B cell (primary cell): ENCODE results near the gene WDR87. TPM values are rescaled to one million over a fixed set of nuclear protein-coding genes. Genes with fewer than 3 reads are reported as not detected.

Source experiments
- ATAC-seq: fragments of 200-7000 bp; cut with Tn5 transposase; one replicate; pipeline ENCODE4 v1.10.0; 2021; ENCODE audit warnings: low read depth, mild to moderate bottlenecking, moderate number of reproducible peaks, moderate library complexity
- CTCF ChIA-PET: fragments of 350-600 bp; sonication (Branson Sonifier 250); formaldehyde crosslinking; loops from one replicate; lab custom pipeline; 2021; ENCODE audit warnings: antibody characterized with exemption, inconsistent platforms; lab: Charles Lee
- POLR2A ChIA-PET: fragments of 350-600 bp; sonication (Branson Sonifier 250); formaldehyde crosslinking; loops from one replicate; lab custom pipeline; 2021; ENCODE audit warnings: antibody characterized with exemption; lab: Charles Lee
- DNase-seq: peaks from one replicate; pipeline ENCODE4 v3.0.0; 2013
- H2AFZ ChIP-seq: 2 replicates; pipeline ENCODE4 v1.6.1; 2012; ENCODE audit warnings: mild to moderate bottlenecking, low read depth, low read length; ENCODE audit not compliant: insufficient read depth, poor library complexity, severe bottlenecking
- H3K27ac ChIP-seq, 2 donors: 1 replicate in 1 of 2; 2 replicates in 1 of 2; pipeline ENCODE4 v1.5.1; 2012 to 2013; ENCODE audit warnings: low read length in 2 of 2, mild to moderate bottlenecking in 2 of 2, moderate library complexity in 1 of 2
- H3K27me3 ChIP-seq, 4 experiments: fragments of 200-600 bp in 1 of 4; sonication (generic) in 1 of 4; replicated peaks in 1 of 4; 1 replicate in 2 of 4; 2 replicates in 2 of 4; pipeline versions ENCODE4 v1.6.1 to v1.7.0; 2013 to 2016; ENCODE audit warnings: low read length in 3 of 4, mild to moderate bottlenecking in 2 of 4, mixed read lengths in 1 of 4, moderate library complexity in 1 of 4; ENCODE audit not compliant: insufficient read depth in 4 of 4, control insufficient read depth in 3 of 4; ENCODE audit errors: control extremely low read depth in 1 of 4
- H3K36me3 ChIP-seq, 2 experiments: replicated peaks in 1 of 2; 1 replicate in 1 of 2; 2 replicates in 1 of 2; pipeline versions ENCODE4 v1.6.1 to v1.7.1; 2013; ENCODE audit warnings: low read length in 1 of 2; ENCODE audit not compliant: insufficient read depth in 2 of 2, control insufficient read depth in 1 of 2; ENCODE audit errors: control extremely low read depth in 1 of 2, extremely low read depth in 1 of 2
- H3K4me1 ChIP-seq, 2 donors: fragments of 200-600 bp in 1 of 2; sonication (generic) in 1 of 2; 1 replicate in 1 of 2; 2 replicates in 1 of 2; pipeline versions ENCODE4 v1.5.1 to v1.6.1; 2013 to 2017; ENCODE audit warnings: low read length in 2 of 2; ENCODE audit not compliant: control insufficient read depth in 2 of 2, insufficient read depth in 2 of 2
- H3K4me2 ChIP-seq: replicated peaks from 2 replicates; pipeline ENCODE3; 2012; ENCODE audit warnings: mild to moderate bottlenecking, low read depth, low read length; ENCODE audit not compliant: poor library complexity, severe bottlenecking
- H3K4me3 ChIP-seq, 5 experiments: fragments of 200-600 bp in 1 of 5; sonication (generic) in 1 of 5; 1 replicate in 3 of 5; 2 replicates in 2 of 5; pipeline versions ENCODE4 v1.5.1 to v1.7.0; 2011 to 2016; ENCODE audit warnings: low read length in 4 of 5, mild to moderate bottlenecking in 4 of 5, low read depth in 2 of 5, control low read depth in 1 of 5, moderate library complexity in 1 of 5; ENCODE audit not compliant: insufficient read depth in 1 of 5; ENCODE audit errors: control extremely low read depth in 1 of 5, extremely low read depth in 1 of 5
- H3K79me2 ChIP-seq: fragments of 200-600 bp; sonication (generic); one replicate; pipeline ENCODE4 v1.6.0; 2016; ENCODE audit warnings: low read length; ENCODE audit not compliant: control insufficient read depth, insufficient read depth
- H3K9ac ChIP-seq: fragments of 200-600 bp; sonication (generic); 2 replicates; pipeline ENCODE4 v1.6.1; 2017; ENCODE audit warnings: mild to moderate bottlenecking, low read length, moderate library complexity
- H3K9me3 ChIP-seq, 3 donors: one replicate each; pipeline versions ENCODE4 v1.6.1 to v1.7.1; 2013; ENCODE audit warnings: low read length in 2 of 3; ENCODE audit not compliant: control insufficient read depth in 2 of 3, insufficient read depth in 1 of 3; ENCODE audit errors: control extremely low read depth in 1 of 3
- H4K20me1 ChIP-seq: 2 replicates; pipeline ENCODE4 v1.6.0; 2012; ENCODE audit warnings: mild to moderate bottlenecking, low read length; ENCODE audit not compliant: insufficient read depth, control insufficient read depth, poor library complexity, severe bottlenecking
- H3K27ac Mint-ChIP-seq: one replicate; pipeline ENCODE4 v1.8.0; 2021; ENCODE audit warnings: mixed read lengths
- H3K27me3 Mint-ChIP-seq: one replicate; pipeline ENCODE4 v1.8.0; 2021; ENCODE audit warnings: mixed read lengths
- H3K4me1 Mint-ChIP-seq: one replicate; pipeline ENCODE4 v1.8.0; 2021; ENCODE audit warnings: mixed read lengths
- H3K4me3 Mint-ChIP-seq: one replicate; pipeline ENCODE4 v1.8.0; 2021; ENCODE audit warnings: mixed read lengths
- H3K9me3 Mint-ChIP-seq: one replicate; pipeline ENCODE4 v1.8.0; 2022; ENCODE audit warnings: mixed read lengths; ENCODE audit not compliant: insufficient read depth
- CTCF ChIP-seq: fragments of 200-600 bp; IDR thresholded peaks from one replicate; pipeline ENCODE4 v1.8.0; 2022; ENCODE audit warnings: antibody characterized with exemption, mild to moderate bottlenecking
- EZH2 ChIP-seq: IDR thresholded peaks from 2 replicates; pipeline ENCODE4 v1.6.1; 2012; ENCODE audit warnings: borderline replicate concordance, low read depth, mild to moderate bottlenecking, moderate library complexity, low read length; ENCODE audit not compliant: insufficient read depth, poor library complexity, severe bottlenecking
- WGBS: methylation state at CpG from one replicate; pipeline ENCODE4 v1.1.5; 2013; ENCODE audit warnings: missing lambda C conversion rate; ENCODE audit not compliant: insufficient coverage; 5-methylcytosine and 5-hydroxymethylcytosine counted together
- intact Hi-C: fragments of 100-400 bp; cut with micrococcal nuclease; formaldehyde crosslinking; loops from one replicate; pipeline ENCODE4 v1.10.0; 2022
- polyA plus RNA-seq: library from polyadenylated mRNA; depleted of rRNA; stranded (reverse); fragments of >200 nt; gene quantifications from 2 replicates; pipeline ENCODE4 v1.2.3, GENCODE V29; 2012
- total RNA-seq, 2 donors: library from RNA; stranded (reverse); fragments of 120-200 nt in 1 of 2; gene quantifications; 1 replicate in 1 of 2; 2 replicates in 1 of 2; pipeline versions ENCODE4 v1.2.3 to v1.2.4, GENCODE V29; 2013 to 2022

WDR87 gene
- total and polyA plus RNA-seq, 2 donors (not counting 1 experiment from before 2014, with no cell fraction given): not detected

GRCh38 chr19:37936166-37936565 is 29.8 kb upstream of the WDR87 start:
- Histone ChIP-seq H3K4me2 (peak overlapping the region; percentile 26), H3K79me2 (peaks cover 100% of the 10 kb centered on the region), H2AFZ (no peak overlapping the region), H3K27me3 (no peaks in the 10 kb centered on the region), H3K36me3 (peaks cover 7 to 43% of the 10 kb centered on the region in 2 experiments), H3K9me3 (peaks cover 2 to 9% (median 7%) of the 10 kb centered on the region in 3 donors), H3K4me3 (no peak overlapping the region), H3K4me1 (peaks cover 62 to 77% of the 10 kb centered on the region in 2 donors), H3K9ac (no peak overlapping the region), H3K27ac (peak overlapping the region in 1 of 2 donors; percentile 55), H4K20me1 (peaks cover 19% of the 10 kb centered on the region)
- Mint-ChIP-seq H3K9me3 (no peaks in the 10 kb centered on the region), H3K27ac (peak overlapping the region; percentile 62), H3K4me3 (no peak overlapping the region), H3K27me3 (no peaks in the 10 kb centered on the region), H3K4me1 (peaks cover 79% of the 10 kb centered on the region)
- intact Hi-C loops: no loop called here
- DNase-seq (no peak), ATAC-seq (no peak)
- 100% methylated on average over 1 of the region's 2 CpGs for WGBS
- TF ChIP-seq CTCF: no peak
- no peak for TF ChIP-seq EZH2
- CTCF ChIA-PET: no interaction called here
- POLR2A ChIA-PET: no interaction called here

- ATAC-seq (no peak), DNase-seq (no peak)
- ChIA-PET CTCF (no interaction called here), POLR2A (no interaction called here)
- Mint-ChIP-seq H3K4me1 (peaks cover 84% of the 10 kb centered on the region), H3K27me3 (no peaks in the 10 kb centered on the region), H3K9me3 (no peaks in the 10 kb centered on the region), H3K4me3 (no peak overlapping the region), H3K27ac (no peak overlapping the region)
- intact Hi-C loops: no loop called here
- 40% methylated on average over 1 of the region's 1 CpG for WGBS
- Histone ChIP-seq H3K36me3 (peaks cover 7 to 37% of the 10 kb centered on the region in 2 experiments), H3K9me3 (peaks cover 2 to 9% (median 7%) of the 10 kb centered on the region in 3 donors), H3K27ac (peak overlapping the region in 1 of 2 donors; percentile 55), H3K9ac (no peak overlapping the region), H3K27me3 (no peaks in the 10 kb centered on the region), H3K79me2 (peaks cover 100% of the 10 kb centered on the region), H3K4me1 (peaks cover 70 to 86% of the 10 kb centered on the region in 2 donors), H3K4me3 (no peak overlapping the region), H4K20me1 (peaks cover 11% of the 10 kb centered on the region), H2AFZ (no peak overlapping the region), H3K4me2 (no peak overlapping the region)
- no peak for TF ChIP-seq EZH2
- no peak for TF ChIP-seq CTCF
Observed at GRCh38 chr19:37935341-37935740, 28.9 kb upstream of the WDR87 start.
